ENCODE results near the gene SYT15B. TPM values are rescaled to one million over a fixed set of nuclear protein-coding genes. Genes with fewer than 3 reads are reported as not detected.
"Not testable (repeated sequence)": the region's sequence is repeated elsewhere in the genome, so short reads cannot be mapped to it uniquely, and the experiment has no call there.

The SYT15B gene
- total and polyA plus RNA-seq, 2 donors (not counting 1 experiment from before 2014, with no cell fraction given): 0.04 TPM; not detected in 1

- intact Hi-C loops (cut with micrococcal nuclease); H3K4me2 ChIP-seq (replicated peaks; ENCODE audit: low read depth, low read length, poor library complexity, severe bottlenecking); H3K36me3 ChIP-seq (replicated peaks in 1 of 2; ENCODE audit: control extremely low read depth in 1 of 2, control insufficient read depth in 1 of 2, extremely low read depth in 1 of 2, insufficient read depth in 2 of 2, low read length in 1 of 2); H3K4me1 ChIP-seq (ENCODE audit: control insufficient read depth in 2 of 2, insufficient read depth in 2 of 2, low read length in 2 of 2); POLR2A ChIA-PET; H3K27me3 ChIP-seq (replicated peaks in 1 of 4; ENCODE audit: control extremely low read depth in 1 of 4, control insufficient read depth in 3 of 4, insufficient read depth in 4 of 4, low read length in 3 of 4); H3K4me1 Mint-ChIP-seq; H3K9me3 Mint-ChIP-seq (ENCODE audit: insufficient read depth); ATAC-seq (ENCODE audit: low read depth); DNase-seq; H3K9ac ChIP-seq (ENCODE audit: low read length); H4K20me1 ChIP-seq (ENCODE audit: control insufficient read depth, insufficient read depth, low read length, poor library complexity, severe bottlenecking); H3K27ac Mint-ChIP-seq; H2AFZ ChIP-seq (ENCODE audit: insufficient read depth, low read depth, low read length, poor library complexity, severe bottlenecking); H3K27ac ChIP-seq (ENCODE audit: low read length in 2 of 2); CTCF ChIA-PET; H3K79me2 ChIP-seq (ENCODE audit: control insufficient read depth, insufficient read depth, low read length); H3K27me3 Mint-ChIP-seq; H3K4me3 Mint-ChIP-seq; H3K4me3 ChIP-seq (ENCODE audit: control extremely low read depth in 1 of 5, extremely low read depth in 1 of 5, insufficient read depth in 1 of 5, low read depth in 2 of 5, low read length in 4 of 5); H3K9me3 ChIP-seq (ENCODE audit: control extremely low read depth in 1 of 3, control insufficient read depth in 2 of 3, insufficient read depth in 1 of 3, low read length in 2 of 3): not testable (repeated sequence)
- 10% methylated on average over 14 of the region's 80 CpGs for WGBS (ENCODE audit: insufficient coverage)
Observed at GRCh38 chr10:47762674-47763553, 478 bp downstream of the SYT15B start.

GRCh38 chr10:47758855-47759254 lies 4.5 kb downstream of the SYT15B start:
- H2AFZ ChIP-seq (ENCODE audit: insufficient read depth, low read depth, low read length, poor library complexity, severe bottlenecking); H3K9me3 ChIP-seq (ENCODE audit: control extremely low read depth in 1 of 3, control insufficient read depth in 2 of 3, insufficient read depth in 1 of 3, low read length in 2 of 3); H3K4me3 Mint-ChIP-seq; CTCF ChIA-PET; H3K4me1 ChIP-seq (ENCODE audit: control insufficient read depth in 2 of 2, insufficient read depth in 2 of 2, low read length in 2 of 2); H3K27me3 ChIP-seq (replicated peaks in 1 of 4; ENCODE audit: control extremely low read depth in 1 of 4, control insufficient read depth in 3 of 4, insufficient read depth in 4 of 4, low read length in 3 of 4); H3K9ac ChIP-seq (ENCODE audit: low read length); ATAC-seq (ENCODE audit: low read depth); H3K4me2 ChIP-seq (replicated peaks; ENCODE audit: low read depth, low read length, poor library complexity, severe bottlenecking); intact Hi-C loops (cut with micrococcal nuclease); POLR2A ChIA-PET; H3K27ac Mint-ChIP-seq; H3K9me3 Mint-ChIP-seq (ENCODE audit: insufficient read depth); H4K20me1 ChIP-seq (ENCODE audit: control insufficient read depth, insufficient read depth, low read length, poor library complexity, severe bottlenecking); H3K4me1 Mint-ChIP-seq; H3K79me2 ChIP-seq (ENCODE audit: control insufficient read depth, insufficient read depth, low read length); H3K36me3 ChIP-seq (replicated peaks in 1 of 2; ENCODE audit: control extremely low read depth in 1 of 2, control insufficient read depth in 1 of 2, extremely low read depth in 1 of 2, insufficient read depth in 2 of 2, low read length in 1 of 2); DNase-seq; H3K27ac ChIP-seq (ENCODE audit: low read length in 2 of 2); H3K27me3 Mint-ChIP-seq; H3K4me3 ChIP-seq (ENCODE audit: control extremely low read depth in 1 of 5, extremely low read depth in 1 of 5, insufficient read depth in 1 of 5, low read depth in 2 of 5, low read length in 4 of 5): not testable (repeated sequence)
- whole genome bisulfite sequencing (ENCODE audit: insufficient coverage): no CpG with 5 or more reads among the region's 11 CpGs

GRCh38 chr10:47756169-47756568 lies 7.2 kb downstream of the SYT15B start:
- H4K20me1 ChIP-seq (ENCODE audit: control insufficient read depth, insufficient read depth, low read length, poor library complexity, severe bottlenecking); H3K4me1 ChIP-seq (ENCODE audit: control insufficient read depth in 2 of 2, insufficient read depth in 2 of 2, low read length in 2 of 2); H3K27ac ChIP-seq (ENCODE audit: low read length in 2 of 2); DNase-seq; ATAC-seq (ENCODE audit: low read depth); POLR2A ChIA-PET; H3K9me3 ChIP-seq (ENCODE audit: control extremely low read depth in 1 of 3, control insufficient read depth in 2 of 3, insufficient read depth in 1 of 3, low read length in 2 of 3); H3K4me1 Mint-ChIP-seq; H3K4me2 ChIP-seq (replicated peaks; ENCODE audit: low read depth, low read length, poor library complexity, severe bottlenecking); H3K4me3 ChIP-seq (ENCODE audit: control extremely low read depth in 1 of 5, extremely low read depth in 1 of 5, insufficient read depth in 1 of 5, low read depth in 2 of 5, low read length in 4 of 5); H3K27ac Mint-ChIP-seq; H3K4me3 Mint-ChIP-seq; H3K27me3 Mint-ChIP-seq; H3K79me2 ChIP-seq (ENCODE audit: control insufficient read depth, insufficient read depth, low read length); H3K36me3 ChIP-seq (replicated peaks in 1 of 2; ENCODE audit: control extremely low read depth in 1 of 2, control insufficient read depth in 1 of 2, extremely low read depth in 1 of 2, insufficient read depth in 2 of 2, low read length in 1 of 2); H3K9ac ChIP-seq (ENCODE audit: low read length); CTCF ChIA-PET; H3K9me3 Mint-ChIP-seq (ENCODE audit: insufficient read depth); H2AFZ ChIP-seq (ENCODE audit: insufficient read depth, low read depth, low read length, poor library complexity, severe bottlenecking); intact Hi-C loops (cut with micrococcal nuclease); H3K27me3 ChIP-seq (replicated peaks in 1 of 4; ENCODE audit: control extremely low read depth in 1 of 4, control insufficient read depth in 3 of 4, insufficient read depth in 4 of 4, low read length in 3 of 4): not testable (repeated sequence)
- no CpG with 5 or more reads among the region's 13 CpGs for WGBS (ENCODE audit: insufficient coverage)

- CTCF ChIA-PET; H3K79me2 ChIP-seq (ENCODE audit: control insufficient read depth, insufficient read depth, low read length); H3K9me3 ChIP-seq (ENCODE audit: control extremely low read depth in 1 of 3, control insufficient read depth in 2 of 3, insufficient read depth in 1 of 3, low read length in 2 of 3); POLR2A ChIA-PET; H3K9me3 Mint-ChIP-seq (ENCODE audit: insufficient read depth); H3K36me3 ChIP-seq (replicated peaks in 1 of 2; ENCODE audit: control extremely low read depth in 1 of 2, control insufficient read depth in 1 of 2, extremely low read depth in 1 of 2, insufficient read depth in 2 of 2, low read length in 1 of 2); H3K27me3 Mint-ChIP-seq; H4K20me1 ChIP-seq (ENCODE audit: control insufficient read depth, insufficient read depth, low read length, poor library complexity, severe bottlenecking); H3K4me3 ChIP-seq (ENCODE audit: control extremely low read depth in 1 of 5, extremely low read depth in 1 of 5, insufficient read depth in 1 of 5, low read depth in 2 of 5, low read length in 4 of 5); H3K27ac ChIP-seq (ENCODE audit: low read length in 2 of 2); H3K4me3 Mint-ChIP-seq; H3K4me1 Mint-ChIP-seq; H3K4me1 ChIP-seq (ENCODE audit: control insufficient read depth in 2 of 2, insufficient read depth in 2 of 2, low read length in 2 of 2); DNase-seq; intact Hi-C loops (cut with micrococcal nuclease); H3K9ac ChIP-seq (ENCODE audit: low read length); H3K27me3 ChIP-seq (replicated peaks in 1 of 4; ENCODE audit: control extremely low read depth in 1 of 4, control insufficient read depth in 3 of 4, insufficient read depth in 4 of 4, low read length in 3 of 4); H3K27ac Mint-ChIP-seq; H2AFZ ChIP-seq (ENCODE audit: insufficient read depth, low read depth, low read length, poor library complexity, severe bottlenecking); H3K4me2 ChIP-seq (replicated peaks; ENCODE audit: low read depth, low read length, poor library complexity, severe bottlenecking); ATAC-seq (ENCODE audit: low read depth): not testable (repeated sequence)
- no CpG with 5 or more reads among the region's 24 CpGs for WGBS (ENCODE audit: insufficient coverage)
Observed at GRCh38 chr10:47753871-47754270, 9.5 kb downstream of the SYT15B start.
